ENCODE data around the gene GPC6.

The GPC6 gene

DNA sequence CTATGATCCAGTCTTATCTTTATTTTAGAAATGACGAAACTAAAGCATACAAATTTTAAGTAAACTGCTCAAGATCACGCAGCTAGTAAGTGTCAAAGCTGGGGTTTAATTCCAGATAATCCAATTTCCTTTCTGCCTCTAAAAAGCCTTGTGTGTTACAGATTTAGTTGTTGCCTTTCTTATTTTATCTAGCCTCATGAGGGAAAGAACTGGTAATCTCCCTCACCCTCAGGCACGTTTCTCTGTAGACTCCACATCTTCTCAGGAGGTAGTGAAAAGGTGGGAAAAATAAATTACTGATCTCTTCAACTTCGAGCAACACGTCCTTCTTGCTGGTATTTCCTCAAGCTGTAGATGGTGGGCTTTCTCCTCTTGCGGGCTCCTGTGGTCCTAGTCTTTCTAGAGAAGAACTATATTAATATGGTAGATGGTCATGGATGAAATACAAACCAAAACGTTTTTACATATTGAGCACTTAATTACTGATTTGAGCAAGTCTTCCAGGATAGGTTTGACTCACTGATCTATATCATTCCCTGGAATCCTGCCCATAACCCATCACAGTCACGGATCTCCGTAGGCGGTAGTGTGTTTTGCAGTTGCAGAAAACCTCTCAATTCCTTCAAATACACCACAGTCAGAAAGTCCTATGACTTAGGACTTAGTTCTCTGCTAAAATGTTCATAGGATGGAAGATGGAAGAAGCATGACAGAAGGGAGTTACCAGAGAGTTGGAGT is 733.4 kb downstream of the GPC6 start:
- Histone ChIP-seq H3K4me1 (ENCODE audit: control insufficient read depth, insufficient read depth, low read length) (no peaks in the 10 kb centered on the region), H3K27ac (ENCODE audit: extremely low read depth, low read depth, low read length) (no peak overlapping the region), H3K4me3 (ENCODE audit: low read depth, low read length) (no peak overlapping the region), H3K36me3 (ENCODE audit: control insufficient read depth in 2 of 2, insufficient read depth in 1 of 2, low read length in 2 of 2) (no peaks in the 10 kb centered on the region), H3K9me3 (ENCODE audit: control insufficient read depth, insufficient read depth, low read depth, low read length) (no peaks in the 10 kb centered on the region)
- POLR2A ChIA-PET, result no interaction called here
- CTCF ChIA-PET, result no interaction called here
- no peak for TF ChIP-seq ZNF211 (tag by site-specific recombination; IDR thresholded peaks at IDR 0.05; ENCODE audit: low read depth)
- no peak for TF ChIP-seq ZNF23 (tag by site-specific recombination; IDR thresholded peaks at IDR 0.05; ENCODE audit: borderline replicate concordance)
- no peak for TF ChIP-seq SP3 (tag by site-specific recombination; IDR thresholded peaks at IDR 0.05)
- no peak for TF ChIP-seq GLI2 (tag by site-specific recombination; IDR thresholded peaks at IDR 0.05; ENCODE audit: borderline replicate concordance, low read depth)
- TF ChIP-seq, protein P1, sequence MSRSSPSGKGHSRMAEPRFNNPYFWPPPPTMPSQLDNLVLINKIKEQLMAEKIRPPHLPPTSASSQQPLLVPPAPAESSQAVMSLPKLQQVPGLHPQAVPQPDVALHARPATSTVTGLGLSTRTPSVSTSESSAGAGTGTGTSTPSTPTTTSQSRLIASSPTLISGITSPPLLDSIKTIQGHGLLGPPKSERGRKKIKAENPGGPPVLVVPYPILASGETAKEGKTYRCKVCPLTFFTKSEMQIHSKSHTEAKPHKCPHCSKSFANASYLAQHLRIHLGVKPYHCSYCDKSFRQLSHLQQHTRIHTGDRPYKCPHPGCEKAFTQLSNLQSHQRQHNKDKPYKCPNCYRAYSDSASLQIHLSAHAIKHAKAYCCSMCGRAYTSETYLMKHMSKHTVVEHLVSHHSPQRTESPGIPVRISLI (tag by site-specific recombination; IDR thresholded peaks at IDR 0.05), result no peak
- no peak for TF ChIP-seq KLF16 (tag by site-specific recombination; IDR thresholded peaks at IDR 0.05)
- TF ChIP-seq ZNF830 (tag by site-specific recombination; IDR thresholded peaks at IDR 0.05; ENCODE audit: low read depth), result no peak
- TF ChIP-seq, protein P2, sequence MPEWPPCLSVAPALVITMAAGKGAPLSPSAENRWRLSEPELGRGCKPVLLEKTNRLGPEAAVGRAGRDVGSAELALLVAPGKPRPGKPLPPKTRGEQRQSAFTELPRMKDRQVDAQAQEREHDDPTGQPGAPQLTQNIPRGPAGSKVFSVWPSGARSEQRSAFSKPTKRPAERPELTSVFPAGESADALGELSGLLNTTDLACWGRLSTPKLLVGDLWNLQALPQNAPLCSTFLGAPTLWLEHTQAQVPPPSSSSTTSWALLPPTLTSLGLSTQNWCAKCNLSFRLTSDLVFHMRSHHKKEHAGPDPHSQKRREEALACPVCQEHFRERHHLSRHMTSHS (tag by site-specific recombination; IDR thresholded peaks at IDR 0.05), result no peak

DNA sequence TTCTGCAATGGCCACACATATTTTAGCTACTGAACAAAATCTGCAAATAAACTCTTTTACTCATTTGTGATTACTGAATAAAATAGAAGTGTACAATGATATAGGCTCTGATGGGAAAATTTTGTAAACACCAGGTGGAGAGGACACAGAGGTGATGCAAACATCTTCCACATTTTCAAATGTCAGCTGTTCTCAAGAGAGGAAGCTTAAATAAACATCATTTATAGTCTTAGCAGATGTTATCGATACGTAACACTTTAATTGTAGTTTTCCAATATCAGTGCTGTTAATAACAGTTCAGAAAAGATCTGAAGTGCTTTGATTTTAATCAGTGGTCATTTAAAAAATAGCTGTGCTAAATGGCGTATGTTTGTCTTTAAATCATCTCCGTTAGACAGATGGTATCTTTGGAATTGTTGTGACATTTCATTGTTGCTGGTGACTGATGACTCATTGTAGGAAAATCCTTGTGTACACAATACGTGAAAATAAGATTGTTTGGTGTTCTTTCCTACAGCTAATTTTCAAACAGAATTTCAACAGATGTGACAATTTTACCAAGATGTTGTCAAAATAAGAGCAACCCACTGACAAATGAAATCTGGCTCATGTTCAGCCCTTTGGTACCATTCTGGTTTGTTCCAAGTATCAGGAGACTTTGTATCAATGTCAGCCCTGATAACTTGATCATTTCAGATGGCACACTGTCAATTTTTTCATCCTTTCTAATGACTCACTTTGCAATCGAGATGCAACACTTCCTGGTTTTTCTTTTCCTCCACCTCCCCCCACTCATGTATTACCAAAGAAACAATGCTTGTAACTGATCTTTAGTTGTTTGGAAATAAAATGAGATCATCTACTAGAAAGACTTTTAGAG is 736.9 kb downstream of the GPC6 start:
- no peaks in the 10 kb centered on the region for H3K9me3 ChIP-seq (ENCODE audit: control insufficient read depth, insufficient read depth, low read depth, low read length)
- POLR2A ChIA-PET, result no interaction called here
- TF ChIP-seq, protein P3, sequence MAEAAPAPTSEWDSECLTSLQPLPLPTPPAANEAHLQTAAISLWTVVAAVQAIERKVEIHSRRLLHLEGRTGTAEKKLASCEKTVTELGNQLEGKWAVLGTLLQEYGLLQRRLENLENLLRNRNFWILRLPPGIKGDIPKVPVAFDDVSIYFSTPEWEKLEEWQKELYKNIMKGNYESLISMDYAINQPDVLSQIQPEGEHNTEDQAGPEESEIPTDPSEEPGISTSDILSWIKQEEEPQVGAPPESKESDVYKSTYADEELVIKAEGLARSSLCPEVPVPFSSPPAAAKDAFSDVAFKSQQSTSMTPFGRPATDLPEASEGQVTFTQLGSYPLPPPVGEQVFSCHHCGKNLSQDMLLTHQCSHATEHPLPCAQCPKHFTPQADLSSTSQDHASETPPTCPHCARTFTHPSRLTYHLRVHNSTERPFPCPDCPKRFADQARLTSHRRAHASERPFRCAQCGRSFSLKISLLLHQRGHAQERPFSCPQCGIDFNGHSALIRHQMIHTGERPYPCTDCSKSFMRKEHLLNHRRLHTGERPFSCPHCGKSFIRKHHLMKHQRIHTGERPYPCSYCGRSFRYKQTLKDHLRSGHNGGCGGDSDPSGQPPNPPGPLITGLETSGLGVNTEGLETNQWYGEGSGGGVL (tag by site-specific recombination; IDR thresholded peaks at IDR 0.05), result peak; percentile 50
- peak; percentile 45 for TF ChIP-seq ZNF366 (tag by site-specific recombination; conservative IDR thresholded peaks at IDR 0.05)
- TF ChIP-seq OVOL3 (tag by site-specific recombination; IDR thresholded peaks at IDR 0.05), result no peak
- peak; percentile 25; the same call in 1 of the 2 replicates for TF ChIP-seq OSR2 (tag by site-specific recombination; IDR thresholded peaks at IDR 0.05)
- TF ChIP-seq SP7 (tag by site-specific recombination; IDR thresholded peaks at IDR 0.05), result peak; percentile 76
- no peak for TF ChIP-seq ZNF404 (tag by site-specific recombination; IDR thresholded peaks at IDR 0.05)
- peak; percentile 85 for TF ChIP-seq TRIM28 (IDR thresholded peaks at IDR 0.05; ENCODE audit: borderline replicate concordance, low read length)
- no peak for TF ChIP-seq ZNF221 (tag by site-specific recombination; IDR thresholded peaks at IDR 0.05; ENCODE audit: borderline replicate concordance)
- TF ChIP-seq TCF7L2 (IDR thresholded peaks at IDR 0.05; ENCODE audit: borderline replicate concordance, low read depth, low read length), result peak; percentile 86
- TF ChIP-seq ZNF24 (tag by site-specific recombination; IDR thresholded peaks at IDR 0.05), result 0 out of 2 replicates have a peak, but pooled peaks have one; percentile 13
- TF ChIP-seq FEZF1 (tag by site-specific recombination; IDR thresholded peaks at IDR 0.05), result peak; percentile 38; the same call in 1 of the 2 replicates
- TF ChIP-seq ZNF292 (tag by site-specific recombination; IDR thresholded peaks at IDR 0.05; ENCODE audit: borderline replicate concordance, low read depth), result no peak
- TF ChIP-seq, protein P4, sequence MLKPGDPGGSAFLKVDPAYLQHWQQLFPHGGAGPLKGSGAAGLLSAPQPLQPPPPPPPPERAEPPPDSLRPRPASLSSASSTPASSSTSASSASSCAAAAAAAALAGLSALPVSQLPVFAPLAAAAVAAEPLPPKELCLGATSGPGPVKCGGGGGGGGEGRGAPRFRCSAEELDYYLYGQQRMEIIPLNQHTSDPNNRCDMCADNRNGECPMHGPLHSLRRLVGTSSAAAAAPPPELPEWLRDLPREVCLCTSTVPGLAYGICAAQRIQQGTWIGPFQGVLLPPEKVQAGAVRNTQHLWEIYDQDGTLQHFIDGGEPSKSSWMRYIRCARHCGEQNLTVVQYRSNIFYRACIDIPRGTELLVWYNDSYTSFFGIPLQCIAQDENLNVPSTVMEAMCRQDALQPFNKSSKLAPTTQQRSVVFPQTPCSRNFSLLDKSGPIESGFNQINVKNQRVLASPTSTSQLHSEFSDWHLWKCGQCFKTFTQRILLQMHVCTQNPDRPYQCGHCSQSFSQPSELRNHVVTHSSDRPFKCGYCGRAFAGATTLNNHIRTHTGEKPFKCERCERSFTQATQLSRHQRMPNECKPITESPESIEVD (tag by site-specific recombination; IDR thresholded peaks at IDR 0.05), result peak; percentile 23; the same call in 1 of the 2 replicates
- TF ChIP-seq, protein P5, sequence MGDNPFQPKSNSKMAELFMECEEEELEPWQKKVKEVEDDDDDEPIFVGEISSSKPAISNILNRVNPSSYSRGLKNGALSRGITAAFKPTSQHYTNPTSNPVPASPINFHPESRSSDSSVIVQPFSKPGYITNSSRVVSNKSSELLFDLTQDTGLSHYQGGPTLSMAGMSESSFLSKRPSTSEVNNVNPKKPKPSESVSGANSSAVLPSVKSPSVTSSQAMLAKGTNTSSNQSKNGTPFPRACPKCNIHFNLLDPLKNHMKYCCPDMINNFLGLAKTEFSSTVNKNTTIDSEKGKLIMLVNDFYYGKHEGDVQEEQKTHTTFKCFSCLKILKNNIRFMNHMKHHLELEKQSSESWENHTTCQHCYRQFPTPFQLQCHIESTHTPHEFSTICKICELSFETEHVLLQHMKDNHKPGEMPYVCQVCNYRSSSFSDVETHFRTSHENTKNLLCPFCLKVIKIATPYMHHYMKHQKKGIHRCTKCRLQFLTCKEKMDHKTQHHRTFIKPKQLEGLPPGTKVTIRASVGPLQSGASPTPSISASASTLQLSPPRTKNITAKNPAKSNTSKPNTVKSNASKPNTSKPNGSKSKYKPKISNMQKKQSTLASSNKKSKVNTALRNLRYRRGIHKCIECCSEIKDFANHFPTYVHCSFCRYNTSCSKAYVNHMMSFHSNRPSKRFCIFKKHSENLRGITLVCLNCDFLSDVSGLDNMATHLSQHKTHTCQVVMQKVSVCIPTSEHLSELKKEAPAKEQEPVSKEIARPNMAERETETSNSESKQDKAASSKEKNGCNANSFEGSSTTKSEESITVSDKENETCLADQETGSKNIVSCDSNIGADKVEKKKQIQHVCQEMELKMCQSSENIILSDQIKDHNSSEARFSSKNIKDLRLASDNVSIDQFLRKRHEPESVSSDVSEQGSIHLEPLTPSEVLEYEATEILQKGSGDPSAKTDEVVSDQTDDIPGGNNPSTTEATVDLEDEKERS (tag by site-specific recombination; IDR thresholded peaks at IDR 0.05), result peak; percentile 32; the same call in 1 of the 2 replicates
- TF ChIP-seq SCRT2 (tag by site-specific recombination; IDR thresholded peaks at IDR 0.05), result peak; percentile 31

More for the DNA sequence above, 736.9 kb downstream of the GPC6 start:
- no peaks in the 10 kb centered on the region for H3K36me3 ChIP-seq (ENCODE audit: control insufficient read depth in 2 of 2, insufficient read depth in 1 of 2, low read length in 2 of 2)
- H3K4me1 ChIP-seq (ENCODE audit: control insufficient read depth, insufficient read depth, low read length), result no peaks in the 10 kb centered on the region
- CTCF ChIA-PET, result no interaction called here
- H3K27ac ChIP-seq (ENCODE audit: extremely low read depth, low read depth, low read length), result no peak overlapping the region
- no peak overlapping the region for H3K4me3 ChIP-seq (ENCODE audit: low read depth, low read length)
